H9 (cell line): ENCODE data around the gene MCFD2. TPM values are rescaled to one million over a fixed set of nuclear protein-coding genes. Genes with fewer than 3 reads are reported as not detected.

Experiments used
- DNase-seq: peaks from one replicate; pipeline ENCODE4 v3.0.0-alpha.2; 2017
- H2AFZ ChIP-seq: one replicate; pipeline ENCODE4 v1.6.1; 2013; ENCODE audit warnings: mild to moderate bottlenecking, low read length, control low read depth, moderate library complexity
- H2AK5ac ChIP-seq: 2 replicates; pipeline ENCODE4 v1.6.1; 2013; ENCODE audit warnings: low read length, control low read depth, mixed read lengths; ENCODE audit not compliant: insufficient read length
- H2BK120ac ChIP-seq: one replicate; pipeline ENCODE4 v1.6.1; 2013; ENCODE audit warnings: low read depth, mild to moderate bottlenecking, low read length, control low read depth, inconsistent platforms; ENCODE audit not compliant: poor library complexity, severe bottlenecking
- H2BK12ac ChIP-seq: 2 replicates; pipeline ENCODE4 v1.6.1; 2013; ENCODE audit warnings: low read length, control low read depth, mixed read lengths, low read depth; ENCODE audit not compliant: insufficient read length
- H2BK15ac ChIP-seq: 2 replicates; pipeline ENCODE4 v1.6.1; 2013; ENCODE audit warnings: low read depth, low read length, control low read depth
- H2BK20ac ChIP-seq: one replicate; pipeline ENCODE4 v1.6.1; 2013; ENCODE audit warnings: low read depth, mild to moderate bottlenecking, low read length, control low read depth, inconsistent platforms; ENCODE audit not compliant: poor library complexity, severe bottlenecking
- H2BK5ac ChIP-seq: 2 replicates; pipeline ENCODE4 v1.6.1; 2013; ENCODE audit warnings: low read length, control low read depth, mixed read lengths; ENCODE audit not compliant: insufficient read length
- H3K14ac ChIP-seq: 2 replicates; pipeline ENCODE4 v1.6.1; 2013; ENCODE audit warnings: low read length, control low read depth; ENCODE audit not compliant: insufficient read depth
- H3K18ac ChIP-seq: 2 replicates; pipeline ENCODE4 v1.6.1; 2013; ENCODE audit warnings: low read depth, mild to moderate bottlenecking, mixed read lengths, low read length, control low read depth; ENCODE audit not compliant: insufficient read length
- H3K23ac ChIP-seq: 2 replicates; pipeline ENCODE4 v1.6.1; 2013; ENCODE audit warnings: low read length, control low read depth, mixed read lengths, low read depth; ENCODE audit not compliant: insufficient read length
- H3K23me2 ChIP-seq: 2 replicates; pipeline ENCODE4 v1.6.1; 2013; ENCODE audit warnings: low read depth, mild to moderate bottlenecking, mixed read lengths, low read length, control low read depth; ENCODE audit not compliant: insufficient read length, poor library complexity, severe bottlenecking
- H3K27ac ChIP-seq: 2 replicates; pipeline ENCODE4 v1.5.1; 2013; ENCODE audit warnings: low read length, control low read depth, mixed read lengths, low read depth; ENCODE audit not compliant: insufficient read length
- H3K27me3 ChIP-seq: 2 replicates; pipeline ENCODE4 v1.6.1; 2013; ENCODE audit warnings: low read length, control low read depth, inconsistent platforms; ENCODE audit not compliant: insufficient read depth
- H3K4ac ChIP-seq: 2 replicates; pipeline ENCODE4 v1.6.1; 2013; ENCODE audit warnings: low read depth, mild to moderate bottlenecking, control low read depth, inconsistent platforms, low read length, moderate library complexity
- H3K4me1 ChIP-seq: 2 replicates; pipeline ENCODE4 v1.6.1; 2013; ENCODE audit warnings: low read length, control low read depth, inconsistent platforms; ENCODE audit not compliant: insufficient read depth
- H3K4me2 ChIP-seq: 2 replicates; pipeline ENCODE4 v1.6.1; 2013; ENCODE audit warnings: low read length, control low read depth, mixed read lengths; ENCODE audit not compliant: insufficient read length, insufficient read depth
- H3K56ac ChIP-seq: 2 replicates; pipeline ENCODE4 v1.6.1; 2013; ENCODE audit warnings: low read depth, mild to moderate bottlenecking, mixed read lengths, low read length, control low read depth; ENCODE audit not compliant: insufficient read length
- H3K79me1 ChIP-seq: 2 replicates; pipeline ENCODE4 v1.6.1; 2013; ENCODE audit warnings: low read depth, mild to moderate bottlenecking, moderate library complexity, low read length, control low read depth, inconsistent platforms; ENCODE audit not compliant: insufficient read depth, poor library complexity, severe bottlenecking
- H3K79me2 ChIP-seq: 2 replicates; pipeline ENCODE4 v1.6.1; 2013; ENCODE audit warnings: low read length, control low read depth, inconsistent platforms; ENCODE audit not compliant: insufficient read depth
- H3K9ac ChIP-seq: 2 replicates; pipeline ENCODE4 v1.6.1; 2013; ENCODE audit warnings: low read length, control low read depth, mixed read lengths; ENCODE audit not compliant: insufficient read length; ENCODE audit errors: extremely low read depth
- H3K9me3 ChIP-seq: one replicate; pipeline ENCODE4 v1.6.1; 2013; ENCODE audit warnings: low read depth, low read length, inconsistent platforms; ENCODE audit not compliant: control insufficient read depth
- H3T11ph ChIP-seq: one replicate; pipeline ENCODE4 v1.6.1; 2013; ENCODE audit warnings: mild to moderate bottlenecking, low read length, control low read depth, inconsistent platforms
- H4K20me1 ChIP-seq: one replicate; pipeline ENCODE4 v1.6.1; 2013; ENCODE audit not compliant: control insufficient read depth, insufficient read length, insufficient read depth
- H4K5ac ChIP-seq: 2 replicates; pipeline ENCODE4 v1.6.1; 2013; ENCODE audit warnings: low read depth, mild to moderate bottlenecking, mixed read lengths, low read length, control low read depth; ENCODE audit not compliant: insufficient read length
- H4K8ac ChIP-seq: replicated peaks from 2 replicates; pipeline ENCODE4 v1.6.1; 2013; ENCODE audit warnings: low read length, control low read depth, mixed read lengths, low read depth; ENCODE audit not compliant: insufficient read length
- H4K91ac ChIP-seq: 2 replicates; pipeline ENCODE4 v1.6.1; 2013; ENCODE audit warnings: low read depth, mild to moderate bottlenecking, moderate library complexity, mixed read lengths, low read length, control low read depth; ENCODE audit not compliant: insufficient read length
- H3K27ac Mint-ChIP-seq, 3 experiments: 2 replicates in 2 of 3; 3 replicates in 1 of 3; pipeline ENCODE4 v1.8.0; 2020 to 2021; ENCODE audit warnings: mixed read lengths in 3 of 3, mild to moderate bottlenecking in 1 of 3, moderate library complexity in 1 of 3
- H3K27me3 Mint-ChIP-seq: 2 replicates; pipeline ENCODE4 v1.8.0; 2021; ENCODE audit warnings: low read depth, mild to moderate bottlenecking, moderate library complexity, mixed read lengths
- H3K36me3 Mint-ChIP-seq, 3 experiments: 2 replicates in 2 of 3; 3 replicates in 1 of 3; pipeline ENCODE4 v1.8.0; 2020 to 2021; ENCODE audit warnings: low read depth in 3 of 3, mixed read lengths in 3 of 3; ENCODE audit not compliant: insufficient read depth in 1 of 3
- H3K4me1 Mint-ChIP-seq, 2 experiments: 2 replicates each; pipeline ENCODE4 v1.8.0; 2020; ENCODE audit warnings: mixed read lengths in 2 of 2
- H3K4me3 Mint-ChIP-seq, 2 experiments: 2 replicates in 1 of 2; 3 replicates in 1 of 2; pipeline ENCODE4 v1.8.0; 2020 to 2021; ENCODE audit warnings: mild to moderate bottlenecking in 2 of 2, mixed read lengths in 2 of 2, moderate library complexity in 1 of 2
- H3K9me3 Mint-ChIP-seq, 2 experiments: 2 replicates in 1 of 2; 3 replicates in 1 of 2; pipeline ENCODE4 v1.8.0; 2020; ENCODE audit warnings: mild to moderate bottlenecking in 2 of 2, mixed read lengths in 2 of 2, moderate library complexity in 1 of 2
- CTCF ChIP-seq: fragments of 200-600 bp; sonication (generic); conservative IDR thresholded peaks from 3 replicates; pipeline ENCODE4 v1.8.0; 2021; ENCODE audit warnings: antibody characterized with exemption, mild to moderate bottlenecking
- WGBS: extraction: QIAGEN DNeasy Blood & Tissue Kit; methylation state at CpG from one replicate; pipeline ENCODE4 v1.1.7; 2013; ENCODE audit warnings: missing lambda C conversion rate, low lambda C conversion rate, mixed read lengths; ENCODE audit not compliant: insufficient read length; ENCODE audit errors: extremely low coverage; 5-methylcytosine and 5-hydroxymethylcytosine counted together
- total RNA-seq: library from RNA; stranded (reverse); gene quantifications from 2 replicates; pipeline ENCODE4 v1.2.1, GENCODE V29; 2021

The MCFD2 gene
- total RNA-seq, 1 experiment from 2014 or later = 64.6 TPM

- DNase-seq = no peak
- H2BK20ac ChIP-seq = no peak overlapping the region
- Mint-ChIP-seq H3K4me1 (peaks cover 0 to 5% of the 10 kb centered on the region in 2 experiments; a peak in 2 of 4 replicates), H3K9me3 (no peaks in the 10 kb centered on the region), H3K36me3 (peaks cover 5 to 34% (median 33%) of the 10 kb centered on the region in 3 experiments; a peak in 6 of 7 replicates), H3K27me3 (no peaks in the 10 kb centered on the region), H3K4me3 (no peak overlapping the region), H3K27ac (no peak overlapping the region; a peak in 1 of 7 replicates)
- H3K27me3 ChIP-seq = no peaks in the 10 kb centered on the region
- H4K8ac ChIP-seq = no peak overlapping the region
- H2BK5ac ChIP-seq = no peak overlapping the region
- H2AK5ac ChIP-seq = no peak overlapping the region
- H2AFZ ChIP-seq = no peak overlapping the region
- H4K5ac ChIP-seq = no peak overlapping the region
- no peak overlapping the region for H3T11ph ChIP-seq
- no peak overlapping the region for H3K4ac ChIP-seq
- no peak overlapping the region for H2BK12ac ChIP-seq
- no peak overlapping the region for H2BK15ac ChIP-seq
- H3K23ac ChIP-seq = no peak overlapping the region
- H3K79me1 ChIP-seq = no peaks in the 10 kb centered on the region
- no peak overlapping the region for H3K18ac ChIP-seq
- H3K79me2 ChIP-seq = no peaks in the 10 kb centered on the region
- H3K14ac ChIP-seq = no peak overlapping the region
- no peak for TF ChIP-seq CTCF
- no peak overlapping the region for H3K27ac ChIP-seq
- H3K23me2 ChIP-seq = no peaks in the 10 kb centered on the region
- H3K9ac ChIP-seq = no peak overlapping the region
- H3K4me2 ChIP-seq = no peak overlapping the region
- no peaks in the 10 kb centered on the region for H4K20me1 ChIP-seq
- no CpG with 5 or more reads among the region's 10 CpGs for WGBS
- H2BK120ac ChIP-seq = no peak overlapping the region
- H3K9me3 ChIP-seq = no peaks in the 10 kb centered on the region
- H3K56ac ChIP-seq = no peak overlapping the region
- no peaks in the 10 kb centered on the region for H3K4me1 ChIP-seq
- H4K91ac ChIP-seq = no peak overlapping the region
These were observed 41.5 kb upstream of the MCFD2 start for GRCh38 chr2:46956981-46957531.
